HG02798 (cell line): Measurements from ENCODE around the gene SETD7.
"Not testable (repeated sequence)": the region's sequence is repeated elsewhere in the genome, so short reads cannot be mapped to it uniquely, and the experiment has no call there.

ENCODE experiments used
- ATAC-seq: cut with Tn5 transposase; IDR thresholded peaks from one replicate; pipeline ENCODE4 v1.9.1; 2021; ENCODE audit warnings: mild to moderate bottlenecking; ENCODE audit not compliant: unreplicated experiment, poor library complexity

SETD7 gene

DNA sequence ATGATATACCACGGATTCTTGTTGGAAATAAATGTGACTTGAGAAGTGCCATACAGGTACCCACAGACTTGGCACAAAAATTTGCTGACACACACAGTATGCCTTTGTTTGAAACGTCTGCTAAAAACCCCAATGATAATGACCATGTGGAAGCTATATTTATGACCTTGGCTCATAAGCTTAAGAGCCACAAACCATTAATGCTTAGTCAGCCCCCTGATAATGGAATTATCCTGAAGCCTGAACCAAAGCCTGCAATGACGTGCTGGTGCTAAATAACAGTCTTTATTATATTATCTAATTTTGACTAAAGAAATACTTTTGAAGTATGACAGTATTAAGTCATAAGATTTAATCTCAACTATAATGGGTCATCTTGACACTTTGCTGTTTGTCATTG, 83.2 kb downstream of the SETD7 start:
- no peak for ATAC-seq

DNA sequence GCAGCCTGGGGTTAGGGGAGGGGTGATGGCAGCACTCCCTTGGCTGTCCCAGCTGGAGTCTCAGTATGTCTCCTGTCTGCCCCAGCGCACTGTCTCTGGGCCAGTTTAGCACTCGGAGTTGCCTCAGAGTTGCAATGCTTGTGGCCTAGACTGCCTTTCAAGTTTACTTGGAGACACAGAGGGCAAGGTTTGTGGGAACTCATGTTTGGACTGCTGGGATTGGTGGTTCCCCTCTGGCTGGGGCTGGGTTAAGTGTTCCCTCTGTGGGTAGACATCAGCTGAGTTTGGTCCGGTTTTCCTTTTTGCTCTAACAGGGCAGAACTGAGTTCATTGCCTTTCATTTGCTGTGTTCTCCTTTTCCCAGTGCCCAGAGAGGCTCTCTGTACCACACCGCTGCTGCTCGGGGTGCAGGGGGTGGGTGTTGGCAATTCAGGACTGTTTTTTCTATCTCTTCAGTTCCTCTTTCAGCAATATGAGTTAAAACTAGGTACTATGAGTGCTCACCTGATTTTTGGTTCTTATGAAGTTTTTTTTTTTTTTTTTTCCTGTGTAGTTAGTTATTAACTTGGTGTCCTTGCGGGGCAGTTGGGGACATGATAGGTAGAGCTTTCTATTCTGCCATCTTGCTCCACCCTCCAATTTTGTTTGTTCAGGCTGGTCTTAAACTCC, 84.9 kb downstream of the SETD7 start:
- no peak for ATAC-seq

DNA sequence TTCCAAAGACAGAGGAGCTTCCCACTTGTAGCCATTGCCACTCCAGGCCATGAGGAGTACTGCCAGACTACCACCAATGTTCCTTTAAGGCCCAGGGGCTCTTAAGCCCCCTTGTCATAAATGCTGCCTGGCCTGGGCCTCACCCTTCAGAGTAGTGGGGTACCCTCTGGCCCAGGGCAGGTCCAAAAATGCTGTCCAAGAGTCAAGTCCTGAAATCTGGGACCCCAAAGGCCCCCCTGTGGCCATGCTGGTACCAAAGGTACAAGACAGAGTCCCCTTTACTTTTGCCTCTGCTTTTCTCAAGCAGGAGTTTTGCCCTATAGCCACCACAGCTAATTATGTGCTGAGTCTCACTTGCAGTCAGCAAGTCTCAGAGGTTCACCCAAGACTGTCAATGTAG, 85.7 kb downstream of the SETD7 start:
- no peak for ATAC-seq

DNA sequence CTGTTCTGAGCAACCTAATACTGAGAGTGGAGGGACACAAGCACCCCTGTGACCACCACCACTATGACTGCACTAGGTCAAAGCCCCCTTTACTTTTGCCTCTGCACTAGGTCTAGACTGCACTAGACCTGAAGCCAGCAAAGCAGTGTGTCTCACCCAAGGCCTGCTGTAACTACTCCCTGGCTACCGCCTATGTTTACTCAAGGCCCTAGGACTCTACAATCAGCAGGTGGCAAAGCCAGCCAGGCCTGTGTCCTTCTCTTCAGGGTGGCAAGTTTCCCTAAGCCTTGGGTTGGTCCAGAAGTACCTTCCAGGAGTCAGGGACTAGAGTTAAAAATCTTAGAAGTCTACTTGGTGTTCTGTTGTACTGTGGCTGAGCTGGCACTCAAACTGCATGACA, 86.2 kb downstream of the SETD7 start:
- ATAC-seq: no peak

DNA sequence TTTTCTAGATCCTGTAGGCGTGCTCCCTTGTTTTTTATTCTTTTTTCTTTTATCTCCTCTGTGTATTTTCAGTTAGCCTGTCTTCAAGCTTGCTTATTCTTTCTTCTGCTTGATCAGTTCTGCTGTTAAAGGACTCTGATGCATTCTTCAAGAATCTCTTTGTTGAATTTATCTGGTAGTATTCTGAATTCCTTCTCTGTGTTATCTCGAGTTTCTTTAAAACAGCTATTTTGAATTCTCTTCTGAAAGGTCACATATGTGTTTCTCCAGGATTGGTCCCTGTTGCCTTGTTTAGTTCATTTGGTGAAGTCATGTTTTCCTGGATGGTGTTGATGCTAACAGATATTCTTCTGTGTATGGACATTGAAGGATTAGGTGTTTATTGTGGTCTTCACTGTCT, 86.8 kb downstream of the SETD7 start:
- no peak for ATAC-seq

DNA sequence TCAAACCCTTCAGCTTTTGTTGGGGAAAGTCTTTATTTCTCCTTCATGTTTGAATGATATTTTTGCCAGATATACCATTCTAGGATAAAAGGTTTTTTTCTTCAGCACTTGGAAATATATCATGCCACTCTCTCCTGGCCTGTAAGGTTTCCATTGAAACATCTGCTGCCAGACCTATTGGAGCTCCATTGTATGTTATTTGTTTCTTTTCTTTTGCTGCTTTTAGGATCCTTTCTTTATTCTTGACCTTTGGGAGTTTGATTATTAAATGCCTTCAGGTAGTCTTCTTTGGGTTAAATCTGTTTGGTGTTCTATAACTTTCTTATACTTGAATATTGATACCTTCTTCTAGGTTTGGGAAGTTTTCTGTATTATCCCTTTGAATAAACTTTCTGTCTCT, 87.3 kb downstream of the SETD7 start:
- ATAC-seq: not testable (repeated sequence)

DNA sequence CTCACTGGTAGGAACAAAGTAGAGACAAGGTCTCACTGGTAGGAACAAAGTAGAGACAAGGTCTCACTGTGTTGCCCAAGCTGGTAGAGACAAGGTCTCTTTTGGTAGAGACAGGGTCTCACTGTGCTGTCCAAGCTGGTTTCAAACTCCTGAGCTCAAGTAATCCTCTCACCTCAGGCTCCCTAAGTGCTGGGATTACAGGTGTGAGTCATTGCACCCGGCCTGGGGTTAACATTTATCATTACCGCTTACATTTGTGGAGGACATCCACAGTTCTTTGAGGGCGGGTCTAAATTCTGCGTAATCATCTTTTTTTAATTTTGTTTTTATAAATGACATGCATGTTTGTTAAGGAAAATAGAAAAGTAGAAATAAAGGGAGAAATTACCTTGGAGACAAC, 90.1 kb downstream of the SETD7 start:
- no peak for ATAC-seq

DNA sequence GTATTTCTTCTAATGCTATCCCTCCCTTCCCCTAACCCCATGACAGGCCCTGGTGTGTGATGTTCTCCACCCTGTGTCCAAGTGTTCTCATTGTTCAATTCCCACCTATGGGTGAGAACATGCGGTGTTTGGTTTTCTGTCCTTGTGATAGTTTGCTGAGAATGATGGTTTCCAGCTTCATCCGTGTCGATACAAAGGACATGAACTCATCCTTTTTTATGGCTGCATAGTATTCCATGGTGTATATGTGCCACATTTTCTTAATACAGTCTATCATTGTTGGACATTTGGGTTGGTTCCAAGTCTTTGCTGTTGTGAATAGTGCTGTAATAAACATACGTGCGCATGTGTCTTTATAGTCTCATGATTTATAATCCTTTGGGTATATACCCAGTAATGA, 91.5 kb downstream of the SETD7 start:
- not testable (repeated sequence) for ATAC-seq

DNA sequence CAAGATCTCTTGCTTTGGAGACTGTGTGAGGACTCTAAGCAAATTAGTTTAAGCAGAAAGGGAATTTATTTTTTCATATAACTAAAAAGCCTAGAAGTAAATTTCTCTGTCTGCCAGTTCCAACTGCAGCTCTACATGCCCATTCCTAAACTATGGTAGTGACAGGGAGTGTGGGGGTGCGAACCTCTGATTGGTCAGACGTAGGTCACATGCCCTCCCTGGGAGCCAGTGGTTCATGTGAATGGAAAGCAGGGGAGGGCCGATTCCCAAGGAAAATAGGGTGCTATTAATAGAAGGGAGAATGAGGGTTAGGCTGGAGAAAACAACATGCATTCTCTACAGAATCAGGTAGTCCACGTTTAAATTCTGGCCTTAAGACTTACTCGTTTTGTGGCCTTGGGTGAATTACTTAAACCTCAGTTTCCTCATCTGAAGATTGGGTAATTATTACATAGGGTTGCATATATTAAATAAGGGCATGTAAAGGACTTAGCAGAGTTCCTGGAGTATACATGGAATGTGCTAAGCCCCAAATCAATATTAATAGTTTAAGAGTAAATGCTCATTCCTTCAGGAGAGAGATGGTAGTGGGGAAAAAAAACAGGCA, 94.9 kb downstream of the SETD7 start:
- no peak for ATAC-seq

DNA sequence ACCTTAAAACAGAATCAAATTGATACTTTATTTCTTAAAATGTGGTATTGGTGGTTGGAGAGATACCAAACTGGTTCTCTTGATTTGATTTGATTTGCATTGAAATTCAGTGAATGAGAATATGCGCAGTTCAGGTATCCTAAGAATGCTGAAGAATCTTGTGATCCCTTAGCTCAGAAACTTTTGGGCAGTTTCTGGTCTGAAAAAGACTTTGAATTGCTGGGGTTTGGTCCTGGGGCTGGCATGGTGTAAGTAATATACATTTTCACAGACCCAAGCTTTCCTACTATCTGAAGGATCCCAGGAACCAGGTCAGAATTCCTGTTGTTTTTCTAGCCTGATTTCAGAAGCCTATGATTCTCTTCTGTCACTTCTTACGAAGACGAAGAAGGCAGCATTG, 95.5 kb downstream of the SETD7 start:
- ATAC-seq: no peak

DNA sequence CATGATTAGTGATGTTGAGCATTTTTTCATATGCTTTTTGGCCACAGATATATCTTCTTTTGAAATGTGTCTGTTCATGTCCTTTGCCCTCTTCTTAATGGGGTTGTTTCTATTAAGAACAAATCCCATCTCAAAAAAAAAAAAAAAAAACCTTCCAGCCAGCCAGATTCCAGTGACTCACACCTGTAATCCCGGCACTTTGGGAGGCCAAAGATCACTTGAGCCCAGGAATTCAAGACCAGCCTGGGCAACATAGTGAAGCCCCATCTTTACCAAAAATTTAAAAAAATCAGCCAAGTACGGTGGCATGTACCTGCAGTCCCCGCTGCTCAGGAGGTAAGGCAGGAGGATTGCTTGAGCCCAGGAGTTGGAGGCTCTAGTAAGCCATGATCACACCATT, 97.0 kb downstream of the SETD7 start:
- no peak for ATAC-seq

DNA sequence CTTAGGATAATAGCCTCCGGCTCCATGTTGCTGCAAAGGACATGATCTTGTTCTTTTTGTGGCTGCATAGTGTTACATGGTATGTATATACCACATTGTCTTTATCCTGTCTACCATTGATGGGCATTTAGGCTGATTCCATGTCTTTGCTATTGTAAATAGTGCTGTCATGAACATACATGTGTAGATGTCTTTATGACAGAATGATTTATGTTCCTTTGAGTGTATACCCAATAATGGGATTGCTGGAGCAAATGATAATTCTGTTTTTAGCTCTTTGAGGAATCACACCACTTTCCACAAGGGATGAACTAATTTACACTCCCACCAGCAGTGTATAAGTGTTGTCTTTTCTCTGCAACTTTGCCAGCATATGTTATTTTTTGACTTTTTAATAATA, 97.5 kb downstream of the SETD7 start:
- no peak for ATAC-seq

DNA sequence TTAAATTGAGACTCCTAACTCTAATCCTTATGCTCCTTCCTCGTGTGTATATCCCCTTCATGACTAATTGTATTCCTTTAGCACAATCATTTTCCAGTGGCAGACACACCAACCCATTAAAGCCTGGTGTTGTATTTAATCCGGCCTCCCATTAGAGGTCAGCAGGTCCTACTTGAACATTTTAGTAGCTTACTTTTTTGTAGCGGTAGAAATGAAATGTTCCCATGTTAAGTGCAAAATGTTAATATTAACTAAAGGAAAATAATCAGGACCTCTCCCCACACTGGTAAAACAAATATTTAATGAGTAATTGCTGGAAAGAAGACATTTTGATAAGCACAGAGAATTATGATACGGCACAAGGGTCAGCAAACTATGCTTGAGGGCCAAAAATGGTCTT, 98.7 kb downstream of the SETD7 start:
- no peak for ATAC-seq

DNA sequence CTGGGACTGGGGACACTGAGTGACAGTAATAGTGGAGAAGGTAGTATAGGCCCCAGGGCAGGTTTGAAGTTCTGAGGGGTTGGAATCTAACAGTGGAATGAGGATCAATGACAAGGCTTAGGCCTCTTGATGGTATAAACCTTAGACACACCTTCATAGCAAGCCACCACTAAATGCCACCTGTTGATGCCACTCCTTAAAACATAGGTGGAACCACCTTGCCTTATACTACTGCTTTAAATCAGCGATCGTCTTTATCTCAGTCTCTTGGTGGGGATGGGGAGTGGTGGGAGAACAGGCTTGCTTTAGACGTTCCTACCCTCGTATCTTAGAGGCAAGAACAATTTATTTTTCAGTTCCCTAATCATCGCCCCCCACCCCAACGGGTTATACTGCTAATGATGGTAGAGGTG, 100.9 kb downstream of the SETD7 start:
- ATAC-seq: no peak

DNA sequence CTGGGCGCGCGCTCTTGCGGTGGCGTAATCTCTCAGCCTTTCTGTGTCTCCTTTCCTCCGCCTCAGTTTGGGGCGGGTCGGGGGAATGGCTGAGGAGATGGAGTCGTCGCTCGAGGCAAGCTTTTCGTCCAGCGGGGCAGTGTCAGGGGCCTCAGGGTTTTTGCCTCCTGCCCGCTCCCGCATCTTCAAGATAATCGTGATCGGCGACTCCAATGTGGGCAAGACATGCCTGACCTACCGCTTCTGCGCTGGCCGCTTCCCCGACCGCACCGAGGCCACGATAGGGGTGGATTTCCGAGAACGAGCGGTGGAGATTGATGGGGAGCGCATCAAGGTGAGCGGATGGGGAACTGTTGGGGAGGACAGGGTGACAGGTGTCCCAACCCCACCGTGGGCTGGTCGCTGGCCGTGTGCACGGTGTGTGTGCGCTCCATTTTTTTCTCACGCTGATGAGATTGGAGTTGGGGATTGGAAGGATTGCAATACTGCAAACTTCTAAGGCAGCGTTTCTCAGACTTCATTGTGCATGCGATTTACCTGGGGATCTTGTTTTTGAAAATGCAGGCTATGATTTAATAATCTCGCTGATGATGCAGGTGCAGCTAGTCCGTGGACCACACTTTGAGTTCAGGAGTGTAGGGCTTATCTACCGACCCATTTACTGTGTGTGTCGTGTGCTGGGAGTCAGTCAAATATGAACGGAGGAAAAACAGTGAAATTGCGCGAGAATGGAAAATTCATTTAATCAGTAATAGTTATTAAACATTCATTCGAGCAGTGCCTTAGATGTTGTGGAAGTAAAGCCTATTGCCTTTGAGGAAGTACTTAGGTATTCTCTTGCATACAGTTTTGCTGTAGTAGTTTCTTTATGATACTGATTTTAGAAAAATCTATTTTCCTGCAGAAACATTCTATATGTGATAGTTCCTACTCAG, 101.6 kb downstream of the SETD7 start, which contains the start of gene RAB33B:
RAB33B (plus strand) TSS at position 11 of the 935 bp plus-strand sequence; CDS start at position 86, 75 bp downstream.
- ATAC-seq: no peak

DNA sequence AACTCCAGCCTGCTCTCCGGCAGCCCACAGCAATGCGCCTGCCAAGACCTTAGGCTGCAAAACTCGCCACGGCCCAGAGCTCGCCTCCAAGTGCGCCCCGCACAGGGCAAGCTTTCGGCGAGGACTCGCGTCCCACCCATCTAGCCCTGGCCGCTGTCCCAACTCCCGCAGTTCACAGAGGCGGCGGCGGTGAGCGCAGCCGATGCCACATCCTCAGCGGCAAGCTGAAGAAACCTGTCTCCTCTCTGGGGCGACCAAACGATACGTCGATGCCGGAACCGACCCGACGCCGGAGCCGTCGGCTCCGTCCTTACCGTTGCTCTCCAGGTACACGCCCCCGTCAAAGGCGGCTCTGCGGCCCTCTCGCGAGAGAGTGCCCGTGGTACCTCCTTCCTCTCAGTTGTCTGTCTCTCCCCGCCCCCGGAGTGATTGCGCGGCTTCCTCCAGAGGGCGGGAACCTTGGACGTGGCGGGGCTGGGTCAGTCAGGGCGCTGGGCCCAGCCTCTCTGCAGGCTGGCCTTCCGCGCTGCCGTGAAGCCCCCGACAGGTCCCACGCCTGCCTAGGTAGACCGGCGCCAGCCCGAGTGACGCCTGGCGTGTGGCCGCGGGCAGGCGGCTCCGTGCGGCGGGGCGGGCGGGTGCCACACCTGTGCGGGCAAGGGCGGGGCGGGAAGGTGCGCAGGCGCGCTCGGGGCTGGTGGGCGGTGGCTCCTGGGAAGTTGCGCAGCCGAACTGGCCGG, 102.5 kb downstream of the SETD7 start:
- peak; percentile 91 for ATAC-seq

DNA sequence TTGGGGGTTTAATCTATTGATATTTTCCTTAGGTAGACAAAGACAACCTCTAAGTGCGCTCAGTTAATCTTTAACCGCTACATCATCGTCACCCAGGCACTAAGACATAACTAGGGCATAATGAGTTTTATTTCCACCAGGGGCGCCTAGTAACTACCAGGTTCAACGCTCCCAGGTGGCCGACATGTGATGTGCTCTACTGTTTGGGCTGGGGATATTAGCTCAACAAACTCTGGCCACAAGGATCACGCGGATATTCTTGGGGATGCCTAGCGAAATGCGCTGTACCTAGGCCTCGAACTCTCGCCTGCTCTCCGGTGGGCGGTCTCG, 103.0 kb downstream of the SETD7 start:
- ATAC-seq: peak; percentile 53

DNA sequence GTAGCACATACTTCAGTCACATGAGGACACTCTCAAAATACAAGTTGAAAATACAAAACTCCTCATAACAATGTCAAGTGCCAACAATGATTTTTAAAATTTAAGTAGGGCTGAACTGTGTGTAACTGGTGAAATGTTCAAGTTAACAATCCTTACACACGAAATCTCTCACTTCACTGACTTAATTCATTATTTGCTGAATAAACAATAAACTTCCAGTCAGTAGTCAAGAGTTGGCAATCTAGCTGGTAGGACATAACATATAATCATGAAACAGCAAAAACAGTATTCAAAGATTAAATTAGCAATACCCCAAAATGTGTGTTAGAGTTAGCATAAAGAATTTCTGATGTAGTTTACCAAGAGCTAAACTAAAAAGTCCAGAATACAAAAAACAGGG, 104.0 kb downstream of the SETD7 start:
- no peak for ATAC-seq

DNA sequence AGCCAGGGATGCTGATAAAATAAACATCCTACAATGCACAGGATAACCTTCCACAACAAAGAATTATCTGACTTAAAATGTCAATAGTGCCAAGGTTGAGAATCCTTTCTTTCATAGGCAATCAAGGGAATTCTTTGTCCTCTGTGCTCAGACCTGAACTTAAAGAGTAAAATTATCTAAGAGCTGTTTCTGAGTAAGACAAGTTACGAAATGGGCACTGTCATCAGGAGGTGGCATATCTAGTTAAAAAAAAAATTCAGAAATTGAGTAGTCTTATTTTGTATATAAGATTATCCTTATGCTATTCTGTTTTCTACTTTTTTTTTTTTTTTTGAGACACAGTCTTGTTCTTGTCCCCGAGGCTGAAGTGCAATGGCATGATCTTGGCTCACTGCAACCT, 105.4 kb downstream of the SETD7 start:
- no peak for ATAC-seq

DNA sequence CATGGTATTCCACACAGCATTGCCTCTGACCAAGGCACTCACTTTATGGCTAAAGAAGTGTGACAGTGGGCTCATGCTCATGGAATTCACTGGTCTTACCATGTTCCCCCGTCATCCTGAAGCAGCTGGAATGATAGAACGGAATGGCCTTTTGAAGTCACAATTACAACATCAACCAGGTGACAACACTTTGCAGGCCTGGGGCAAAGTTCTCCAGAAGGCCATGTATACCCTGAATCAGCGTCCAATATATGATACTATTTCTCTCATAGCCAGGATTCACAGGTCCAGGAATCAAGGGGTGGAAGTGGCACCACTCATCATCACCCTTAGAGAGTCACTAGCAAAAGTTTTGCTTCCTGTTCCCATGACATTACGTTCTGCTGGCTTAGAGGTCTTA, 108.9 kb downstream of the SETD7 start:
- not testable (repeated sequence) for ATAC-seq
